Right lobe of liver (tissue), 6 donors: ENCODE measurements around the gene MED27. TPM values are rescaled to one million over a fixed set of nuclear protein-coding genes. Genes with fewer than 3 reads are reported as not detected.
A peak's percentile ranks its signal among the peaks of the same experiment; 100 is the strongest.

Source experiments
- ATAC-seq, 4 donors: fragments of 200-7000 bp; cut with Tn5 transposase; one replicate each; pipeline ENCODE4 v1.9.1; 2020; ENCODE audit warnings: mild to moderate bottlenecking in 4 of 4, moderate library complexity in 4 of 4
- DNase-seq, 3 donors: peaks; one replicate each; pipeline ENCODE4 v3.0.0-alpha.2; 2020
- H3K27ac ChIP-seq, 3 donors: fragments of 200-600 bp; one replicate each; pipeline ENCODE4 v1.8.0; 2022
- H3K27me3 ChIP-seq, 2 donors: fragments of 200-600 bp; one replicate each; pipeline ENCODE4 v1.8.0; 2022
- H3K36me3 ChIP-seq, 4 donors: fragments of 200-600 bp; sonication (generic) in 1 of 4; one replicate each; pipeline versions ENCODE4 v1.5.1 to v1.8.0; 2017 to 2022; ENCODE audit warnings: control low read depth in 1 of 4
- H3K4me1 ChIP-seq, 4 donors: fragments of 200-600 bp; sonication (generic) in 1 of 4; one replicate each; pipeline versions ENCODE4 v1.5.1 to v1.8.0; 2017 to 2022; ENCODE audit warnings: control low read depth in 1 of 4
- H3K4me3 ChIP-seq, 3 donors: fragments of 200-600 bp; one replicate each; pipeline ENCODE4 v1.8.0; 2022
- H3K9me3 ChIP-seq, 4 donors: fragments of 200-600 bp; sonication (generic) in 1 of 4; one replicate each; pipeline versions ENCODE4 v1.5.1 to v1.8.0; 2017 to 2022; ENCODE audit warnings: control low read depth in 1 of 4
- CTCF ChIP-seq, 4 donors: fragments of 200-600 bp in 3 of 4; fragments of 450-650 bp in 1 of 4; IDR thresholded peaks; one replicate each; pipeline versions ENCODE4 v1.5.1 to v1.8.0; 2016 to 2022; ENCODE audit warnings: antibody characterized with exemption in 4 of 4, mild to moderate bottlenecking in 2 of 4
- POLR2A ChIP-seq: fragments of 450-650 bp; IDR thresholded peaks from one replicate; pipeline ENCODE4 v1.6.1; 2017; ENCODE audit warnings: antibody characterized with exemption, mild to moderate bottlenecking
- WGBS: methylation state at CpG from one replicate; pipeline ENCODE4 v1.1.6; 2018; ENCODE audit warnings: low coverage, low lambda C conversion rate; ENCODE audit not compliant: insufficient coverage; ENCODE audit errors: missing lambda C conversion rate; 5-methylcytosine and 5-hydroxymethylcytosine counted together
- intact Hi-C, 2 donors: fragments of 100-400 bp; cut with DNase I; formaldehyde crosslinking; loops; one replicate each; pipeline versions ENCODE4 v1.11.2 to v1.14.1; 2022
- total RNA-seq, 6 experiments: library from RNA; depleted of rRNA in 2 of 6; stranded (reverse); fragments of >200 nt in 2 of 6; fragmentation: NEBNext Ultra II Directional in 3 of 6; extraction: Animal tissue kit (Norgen Biotek cat#: 25700) in 3 of 6; gene quantifications; one replicate each; pipeline versions ENCODE4 v1.1.0 to v1.2.4, GENCODE V29; 2016 to 2023
- donor health status: DM: no; HTN: yes; CAD: no.
- donor health status: DM: no; HTN: no; CAD: no.
- donor health status: DM: no; HTN: no; CAD: no.
- donor health status: DM: no; HTN: yes; CAD: no.
- donor health status: DM: no; HTN: yes; CAD: no.

Gene MED27
- total RNA-seq, 6 experiments from 2014 or later, result 4.6 to 7.3 (median 6.1) TPM

- Histone ChIP-seq H3K27me3 (no peaks in the 10 kb centered on the region), H3K9me3 (no peaks in the 10 kb centered on the region), H3K36me3 (no peaks in the 10 kb centered on the region), H3K4me3 (no peak overlapping the region), H3K4me1 (no peaks in the 10 kb centered on the region), H3K27ac (no peak overlapping the region)
- WGBS, result 86% methylated on average over 3 of the region's 8 CpGs
- TF ChIP-seq POLR2A (no peak), CTCF (IDR thresholded peaks at IDR 0.05) (no peak)
- ATAC-seq, result no peak
- intact Hi-C loops, result no loop called here
- DNase-seq, result peak in 1 of 3 donors; percentile 14
Measured at GRCh38 chr9:131840220-131840619, 239.4 kb downstream of the MED27 start.

GRCh38 chr9:131839281-131840084 is 240.2 kb downstream of the MED27 start:
- Histone ChIP-seq H3K4me3 (no peak overlapping the region), H3K36me3 (no peaks in the 10 kb centered on the region), H3K27ac (no peak overlapping the region), H3K27me3 (no peaks in the 10 kb centered on the region), H3K4me1 (no peaks in the 10 kb centered on the region), H3K9me3 (no peaks in the 10 kb centered on the region)
- ATAC-seq, result no peak
- 47% methylated on average over 3 of the region's 22 CpGs for WGBS
- peak in 2 of 3 donors; percentile 18 to 36 for DNase-seq
- TF ChIP-seq CTCF (IDR thresholded peaks at IDR 0.05), result no peak
- no peak for TF ChIP-seq POLR2A
- intact Hi-C loops, result no loop called here

GRCh38 chr9:131838530-131839280 is 241.0 kb downstream of the MED27 start:
- H3K4me3 ChIP-seq, result no peak overlapping the region
- DNase-seq (peak in 1 of 3 donors; percentile 42), ATAC-seq (no peak)
- H3K27ac ChIP-seq, result no peak overlapping the region
- 19% methylated on average over 8 of the region's 22 CpGs for WGBS
- no peaks in the 10 kb centered on the region for H3K36me3 ChIP-seq
- TF ChIP-seq CTCF (IDR thresholded peaks at IDR 0.05) (no peak), POLR2A (no peak)
- H3K9me3 ChIP-seq, result no peaks in the 10 kb centered on the region
- no peaks in the 10 kb centered on the region for H3K4me1 ChIP-seq
- intact Hi-C loops, result no loop called here
- no peaks in the 10 kb centered on the region for H3K27me3 ChIP-seq

GRCh38 chr9:131837836-131838235 is 241.8 kb downstream of the MED27 start:
- Histone ChIP-seq H3K27ac (no peak overlapping the region), H3K4me3 (no peak overlapping the region), H3K4me1 (no peaks in the 10 kb centered on the region), H3K9me3 (no peaks in the 10 kb centered on the region), H3K27me3 (no peaks in the 10 kb centered on the region), H3K36me3 (no peaks in the 10 kb centered on the region)
- TF ChIP-seq POLR2A (no peak), CTCF (IDR thresholded peaks at IDR 0.05) (no peak)
- intact Hi-C loops, result no loop called here
- WGBS, result 24% methylated on average over 7 of the region's 10 CpGs
- no peak for ATAC-seq
- peak in 1 of 3 donors; percentile 24 for DNase-seq
